OCI-LY7 (cell line): ENCODE results near the gene PPP1R27. TPM values are rescaled to one million over a fixed set of nuclear protein-coding genes. Genes with fewer than 3 reads are reported as not detected.

Experiments used
- BruUV-seq: library from RNA; stranded (reverse); fragments of 400-500 nt; replicated peaks from 2 replicates; lab custom pipeline; 2021; lab: Mats Ljungman, UMichigan
- CTCF ChIA-PET: fragments of 300-600 bp; sonication (Branson Sonifier 250); formaldehyde crosslinking; loops from one replicate; lab custom pipeline; 2022; ENCODE audit warnings: antibody characterized with exemption; ENCODE audit not compliant: unreplicated experiment; lab: Charles Lee
- POLR2A ChIA-PET: fragments of 300-600 bp; sonication (Branson Sonifier 250); formaldehyde crosslinking; loops from one replicate; lab custom pipeline; 2022; ENCODE audit warnings: antibody characterized with exemption; lab: Charles Lee
- DNase-seq: peaks from one replicate; pipeline ENCODE4 v3.0.0-alpha.2; 2015; ENCODE audit warnings: low spot score
- H2AFZ ChIP-seq: fragments of 200-600 bp; sonication (generic), shearing (Covaris generic); 2 replicates; pipeline ENCODE4 v1.6.1; 2014; ENCODE audit warnings: mild to moderate bottlenecking, antibody characterized with exemption, low read length, moderate library complexity
- H3K27ac ChIP-seq: fragments of 200-600 bp; sonication (generic); 2 replicates; pipeline ENCODE4 v1.5.1; 2014; ENCODE audit warnings: mixed run types, low read depth, mild to moderate bottlenecking, moderate library complexity, low read length, inconsistent platforms; ENCODE audit not compliant: poor library complexity, severe bottlenecking
- H3K36me3 ChIP-seq: fragments of 200-600 bp; sonication (generic); 2 replicates; pipeline ENCODE4 v1.6.1; 2014; ENCODE audit warnings: mild to moderate bottlenecking, antibody characterized with exemption, low read length, moderate library complexity, mixed read lengths; ENCODE audit not compliant: insufficient read depth
- H3K4me1 ChIP-seq: fragments of 200-600 bp; sonication (generic); 2 replicates; pipeline ENCODE4 v1.5.1; 2014; ENCODE audit warnings: mild to moderate bottlenecking, low read length; ENCODE audit not compliant: insufficient read depth, poor library complexity, severe bottlenecking
- H3K4me2 ChIP-seq: fragments of 200-600 bp; sonication (generic); 2 replicates; pipeline ENCODE4 v1.6.1; 2014; ENCODE audit warnings: mild to moderate bottlenecking, low read length
- H3K4me3 ChIP-seq: fragments of 200-600 bp; sonication (generic); 2 replicates; pipeline ENCODE4 v1.5.1; 2014; ENCODE audit warnings: mild to moderate bottlenecking, low read depth, low read length; ENCODE audit not compliant: poor library complexity, severe bottlenecking
- H3K79me2 ChIP-seq: fragments of 200-600 bp; sonication (generic); 2 replicates; pipeline ENCODE4 v1.6.1; 2016; ENCODE audit warnings: low read depth, mild to moderate bottlenecking, low read length, moderate library complexity, mixed read lengths; ENCODE audit not compliant: insufficient read depth
- H3K9me2 ChIP-seq: fragments of 200-600 bp; sonication (generic); 2 replicates; pipeline ENCODE4 v1.6.1; 2016; ENCODE audit warnings: mild to moderate bottlenecking, low read length, mixed read lengths; ENCODE audit not compliant: insufficient read depth
- H3K9me3 ChIP-seq: fragments of 200-600 bp; sonication (generic); 2 replicates; pipeline ENCODE4 v1.6.1; 2014; ENCODE audit warnings: mild to moderate bottlenecking, mixed run types, low read length, mixed read lengths
- H4K20me1 ChIP-seq: fragments of 200-600 bp; sonication (generic); 2 replicates; pipeline ENCODE4 v1.6.1; 2014; ENCODE audit warnings: mild to moderate bottlenecking, antibody characterized with exemption, low read length, moderate library complexity, mixed read lengths; ENCODE audit not compliant: insufficient read depth
- EZH2phosphoT487 ChIP-seq: fragments of 200-600 bp; sonication (generic); IDR thresholded peaks from 2 replicates; pipeline ENCODE4 v1.6.1; 2018; ENCODE audit warnings: low read depth, borderline replicate concordance, mild to moderate bottlenecking, mixed run types, antibody characterized with exemption, low read length, moderate library complexity, mixed read lengths
- intact Hi-C: fragments of 100-400 bp; cut with micrococcal nuclease; formaldehyde crosslinking; loops from one replicate; pipeline ENCODE4 v1.10.0; 2022; ENCODE audit not compliant: unreplicated experiment
- total RNA-seq, 2 experiments: library from RNA; depleted of rRNA in 1 of 2; stranded (reverse); fragments of >200 nt in 1 of 2; shearing (Covaris generic) in 1 of 2; gene quantifications; 2 replicates each; pipeline ENCODE4 v1.2.3, GENCODE V29; 2014 to 2022
- TF ChIP-seq, protein P1 (sequence below): fragments of 200-600 bp; sonication (generic); conservative IDR thresholded peaks from 2 replicates; pipeline ENCODE4 v1.5.1; 2014; ENCODE audit warnings: mild to moderate bottlenecking, antibody characterized with exemption, low read length, moderate library complexity, mixed read lengths

PPP1R27 gene
- total RNA-seq, 2 experiments from 2014 or later: not detected

DNA sequence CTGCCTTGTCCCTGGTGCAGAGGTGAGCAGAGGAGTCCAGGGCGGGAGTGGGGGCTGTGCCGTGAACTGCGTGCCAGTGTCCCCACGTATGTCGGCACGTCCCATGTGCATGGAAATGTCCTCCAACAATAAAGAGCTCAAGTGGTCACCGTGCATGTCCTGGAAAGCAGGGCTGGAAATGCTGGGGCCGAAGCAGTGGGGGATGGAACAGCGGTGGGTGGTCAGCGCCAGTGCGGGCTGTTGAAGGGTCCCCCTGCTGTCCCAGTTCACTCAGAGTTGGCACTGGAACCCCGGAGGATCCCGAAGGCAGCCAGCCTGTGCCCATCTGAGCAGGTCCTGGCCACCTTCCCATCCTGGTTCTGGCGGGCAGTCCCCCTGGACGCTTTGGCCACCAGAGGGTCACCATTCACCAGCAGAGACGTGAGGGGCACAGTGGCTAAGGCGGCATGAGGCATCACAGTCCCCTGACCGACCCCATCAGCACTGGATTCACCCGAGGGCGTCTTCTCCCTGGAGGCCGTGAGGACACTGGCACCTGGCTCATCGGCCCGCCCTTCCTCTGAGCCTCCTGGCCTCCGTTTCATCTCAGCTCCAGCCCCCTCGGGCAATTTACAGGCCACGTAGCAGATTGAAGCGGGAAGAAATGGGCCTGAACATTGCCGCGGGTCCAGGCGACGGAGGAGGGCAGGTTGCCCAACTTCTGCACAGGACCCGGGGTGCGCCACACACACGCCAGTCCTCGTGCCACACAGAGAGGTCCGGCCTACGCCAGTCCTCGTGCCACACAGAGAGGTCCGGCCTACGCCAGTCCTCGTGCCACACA, 20.8 kb downstream of the PPP1R27 start:
- Histone ChIP-seq H3K9me3 (no peaks in the 10 kb centered on the region), H4K20me1 (no peaks in the 10 kb centered on the region), H3K27ac (no peak overlapping the region), H3K4me3 (no peak overlapping the region), H3K79me2 (no peaks in the 10 kb centered on the region), H3K4me2 (no peak overlapping the region), H3K9me2 (no peaks in the 10 kb centered on the region), H3K36me3 (no peaks in the 10 kb centered on the region), H3K4me1 (no peaks in the 10 kb centered on the region), H2AFZ (no peak overlapping the region)
- ChIA-PET POLR2A (no interaction called here), CTCF (no interaction called here)
- DNase-seq: no peak
- no peak for TF ChIP-seq EZH2phosphoT487
- TF ChIP-seq, protein P1, sequence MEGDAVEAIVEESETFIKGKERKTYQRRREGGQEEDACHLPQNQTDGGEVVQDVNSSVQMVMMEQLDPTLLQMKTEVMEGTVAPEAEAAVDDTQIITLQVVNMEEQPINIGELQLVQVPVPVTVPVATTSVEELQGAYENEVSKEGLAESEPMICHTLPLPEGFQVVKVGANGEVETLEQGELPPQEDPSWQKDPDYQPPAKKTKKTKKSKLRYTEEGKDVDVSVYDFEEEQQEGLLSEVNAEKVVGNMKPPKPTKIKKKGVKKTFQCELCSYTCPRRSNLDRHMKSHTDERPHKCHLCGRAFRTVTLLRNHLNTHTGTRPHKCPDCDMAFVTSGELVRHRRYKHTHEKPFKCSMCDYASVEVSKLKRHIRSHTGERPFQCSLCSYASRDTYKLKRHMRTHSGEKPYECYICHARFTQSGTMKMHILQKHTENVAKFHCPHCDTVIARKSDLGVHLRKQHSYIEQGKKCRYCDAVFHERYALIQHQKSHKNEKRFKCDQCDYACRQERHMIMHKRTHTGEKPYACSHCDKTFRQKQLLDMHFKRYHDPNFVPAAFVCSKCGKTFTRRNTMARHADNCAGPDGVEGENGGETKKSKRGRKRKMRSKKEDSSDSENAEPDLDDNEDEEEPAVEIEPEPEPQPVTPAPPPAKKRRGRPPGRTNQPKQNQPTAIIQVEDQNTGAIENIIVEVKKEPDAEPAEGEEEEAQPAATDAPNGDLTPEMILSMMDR: no peak
- intact Hi-C loops: no loop called here
- BruUV-seq: no TSS peak

- no peak overlapping the region for H3K4me3 ChIP-seq
- POLR2A ChIA-PET: no interaction called here
- no peaks in the 10 kb centered on the region for H4K20me1 ChIP-seq
- no peak overlapping the region for H3K27ac ChIP-seq
- H3K4me1 ChIP-seq: no peaks in the 10 kb centered on the region
- no peak for TF ChIP-seq EZH2phosphoT487
- TF ChIP-seq, protein P1: no peak
- DNase-seq: no peak
- no peaks in the 10 kb centered on the region for H3K9me3 ChIP-seq
- H3K9me2 ChIP-seq: no peaks in the 10 kb centered on the region
- H2AFZ ChIP-seq: no peak overlapping the region
- BruUV-seq: no TSS peak
- CTCF ChIA-PET: no interaction called here
- H3K79me2 ChIP-seq: no peaks in the 10 kb centered on the region
- H3K36me3 ChIP-seq: no peaks in the 10 kb centered on the region
- intact Hi-C loops: no loop called here
- H3K4me2 ChIP-seq: no peak overlapping the region
Measured at GRCh38 chr17:81813371-81813684, 21.5 kb downstream of the PPP1R27 start.
